T47D (cell line): ENCODE measurements around the gene HHIP.

Experiments
- DNase-seq, 2 experiments: peaks; one replicate each; pipeline versions ENCODE4 v3.0.0 to v3.0.0-alpha.2; 2011 to 2012; ENCODE audit warnings: low read depth in 1 of 2, low spot score in 1 of 2
- JUND ChIP-seq: IDR thresholded peaks from 2 replicates; pipeline ENCODE4 v1.6.1; 2012; ENCODE audit warnings: low read depth
- in situ Hi-C: cut with HindIII; loops from 2 replicates; pipeline ENCODE4 v1.10.0; 2016; ENCODE audit warnings: low sequenced_read_pairs, low pct_unique_long_range_greater_than_20kb

The HHIP gene

DNA sequence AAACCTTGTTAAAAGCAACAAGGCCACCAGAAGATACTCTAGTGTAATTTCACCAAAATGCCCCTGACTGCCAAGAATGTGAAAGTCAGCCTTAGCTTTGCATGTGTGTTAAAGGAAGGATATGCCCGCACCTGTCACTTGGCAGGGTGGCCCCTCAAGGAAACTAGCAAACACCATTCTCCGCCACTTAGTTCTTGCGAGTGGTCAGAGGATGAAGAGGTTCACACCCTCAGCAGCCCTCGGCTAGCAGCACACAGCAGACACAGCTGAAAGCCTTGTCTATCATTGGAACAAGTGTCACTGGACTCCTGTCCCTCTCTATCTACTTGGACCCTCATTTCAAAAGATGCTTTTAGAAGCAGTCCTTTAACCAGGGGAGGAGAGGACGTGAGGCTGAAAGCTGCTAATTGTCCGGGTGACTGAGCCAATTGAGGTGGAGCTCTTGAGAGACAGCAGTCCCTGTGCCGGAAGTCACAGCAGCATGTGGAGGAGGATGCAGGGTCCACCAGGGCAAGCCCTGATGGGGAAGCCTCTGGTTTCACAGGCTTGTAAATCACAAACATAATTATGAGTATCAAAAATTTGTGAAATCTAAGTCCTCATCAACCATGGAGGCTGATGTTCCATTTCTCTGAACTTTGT lies 18.0 kb downstream of the HHIP start:
- in situ Hi-C loops = no loop called here
- DNase-seq = no peak

DNA sequence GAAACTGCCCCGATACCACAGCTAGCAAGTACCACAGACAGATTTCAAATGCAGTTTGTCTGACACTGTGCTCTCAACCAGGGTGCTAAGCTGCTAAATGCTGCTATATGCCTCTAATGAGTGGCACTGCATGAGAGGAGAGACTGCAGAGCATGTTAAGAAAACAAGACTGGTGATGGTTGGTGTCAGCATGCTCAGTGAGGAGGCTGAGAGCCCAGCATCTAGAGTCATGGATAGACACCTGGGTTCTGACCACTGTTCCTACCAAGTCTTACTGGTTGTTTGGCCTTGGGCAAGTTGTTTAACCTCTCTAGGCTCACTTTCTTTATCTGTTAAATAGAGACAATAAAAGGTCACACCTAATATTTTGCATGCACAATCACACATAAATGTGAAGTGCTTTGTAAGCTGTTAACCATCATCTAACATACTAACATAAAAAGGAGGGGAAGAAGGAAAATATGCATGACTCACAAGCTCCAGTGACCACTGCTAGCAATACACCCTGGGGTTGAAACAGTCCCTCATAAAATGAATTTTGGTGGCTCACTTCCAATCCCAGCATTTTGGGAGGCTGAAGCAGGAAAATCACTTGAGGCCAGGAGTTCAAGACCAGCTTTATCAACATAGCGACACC lies 20.7 kb downstream of the HHIP start:
- no peak for DNase-seq
- in situ Hi-C loops = no loop called here
- TF ChIP-seq JUND = no peak

More for the DNA sequence above, 18.0 kb downstream of the HHIP start:
- TF ChIP-seq JUND = no peak

DNA sequence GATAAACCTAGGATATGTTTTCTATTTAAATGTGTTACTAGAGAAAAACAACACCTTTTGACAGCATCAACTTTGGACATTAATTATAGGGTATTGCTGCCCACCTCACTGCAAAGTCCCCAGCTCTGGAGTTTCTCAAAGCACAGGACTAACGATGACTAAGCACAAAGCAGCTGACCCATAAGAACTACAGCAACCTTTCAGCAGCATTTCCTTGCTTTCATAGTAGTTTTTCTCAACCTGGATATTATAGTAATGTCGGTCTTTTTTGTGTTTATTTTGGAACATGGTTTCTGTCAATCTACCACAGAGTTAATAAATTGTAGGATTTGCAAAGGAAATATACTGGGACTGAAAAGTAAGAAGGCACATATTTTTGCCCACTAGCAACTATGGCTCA lies 21.5 kb downstream of the HHIP start:
- TF ChIP-seq JUND = no peak
- no peak for DNase-seq
- in situ Hi-C loops = no loop called here

DNA sequence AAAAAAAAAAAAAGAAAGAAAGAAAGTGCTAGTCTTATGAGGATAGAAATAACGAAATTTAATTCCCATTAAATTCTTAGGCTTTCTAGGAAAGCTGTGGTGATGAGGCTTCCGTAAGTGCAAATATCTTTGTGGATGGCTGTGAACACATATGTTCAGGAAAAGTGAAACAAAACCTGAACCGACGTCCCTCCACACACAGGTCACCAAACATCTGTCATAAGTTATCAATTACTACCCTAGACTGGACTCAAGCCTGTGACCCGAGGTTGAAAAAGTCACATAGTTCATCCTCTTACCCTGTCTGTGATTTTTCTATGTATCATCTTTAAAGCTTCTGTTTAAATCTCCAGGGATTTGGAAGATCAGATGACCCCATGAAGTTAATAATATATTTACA lies 24.8 kb downstream of the HHIP start:
- no peak for TF ChIP-seq JUND
- in situ Hi-C loops = no loop called here
- DNase-seq = no peak

DNA sequence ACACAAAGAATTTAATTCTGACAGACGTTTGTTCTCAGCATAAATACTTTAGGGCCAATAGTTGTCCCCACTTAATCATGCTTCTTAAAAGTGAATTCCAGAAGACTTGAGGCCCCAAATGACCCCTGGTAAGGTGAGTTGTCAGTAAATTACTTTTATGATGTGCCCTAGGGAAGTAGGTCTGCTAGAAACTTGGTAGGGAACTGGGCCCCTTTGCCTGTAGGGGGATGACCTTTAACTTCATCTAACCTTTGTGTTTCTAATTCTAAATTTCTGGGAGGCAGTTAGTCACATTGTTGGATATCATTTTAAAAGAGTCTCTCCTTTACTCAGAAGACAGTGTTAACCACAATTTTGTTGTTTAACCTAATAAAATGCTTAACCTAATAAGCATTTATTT lies 28.8 kb downstream of the HHIP start:
- DNase-seq = no peak
- no peak for TF ChIP-seq JUND
- in situ Hi-C loops = no loop called here

DNA sequence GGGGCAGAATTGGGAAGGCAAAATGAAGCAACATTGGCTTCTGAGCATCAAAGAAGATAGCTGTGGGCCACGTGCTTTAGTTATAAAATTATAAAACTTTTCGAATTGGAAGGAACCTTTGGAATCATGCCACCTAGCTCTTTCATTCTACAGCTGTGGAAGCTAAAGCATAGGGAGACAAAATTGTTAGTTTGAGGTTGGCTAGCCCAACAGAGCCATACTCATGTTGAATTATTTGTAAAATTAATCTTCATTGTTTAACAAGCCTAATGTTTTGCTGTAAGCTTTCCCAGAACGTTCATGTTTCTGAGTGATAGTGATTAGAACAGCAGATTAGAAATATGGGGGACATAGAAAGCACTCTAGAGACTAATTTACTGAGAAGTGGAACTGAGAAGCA lies 35.9 kb downstream of the HHIP start:
- DNase-seq = no peak
- TF ChIP-seq JUND = no peak
- in situ Hi-C loops = no loop called here

DNA sequence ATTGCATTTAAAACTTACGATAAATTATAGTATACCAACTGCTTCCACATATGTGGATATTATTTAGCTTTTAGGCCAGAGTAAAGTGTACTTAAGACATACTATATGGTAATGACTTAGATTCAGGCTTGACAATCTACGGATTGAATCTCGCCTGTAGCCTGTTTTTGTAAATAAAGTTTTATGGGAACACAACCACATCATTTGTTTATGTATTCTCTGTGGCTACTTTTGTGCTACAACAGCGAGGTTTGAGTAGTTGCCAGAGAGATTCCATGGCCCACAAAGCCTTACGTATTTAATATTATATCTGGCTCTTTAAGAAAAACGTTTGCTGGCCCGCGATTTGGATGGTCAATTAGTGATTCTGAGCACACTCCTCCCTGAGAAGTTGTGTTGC lies 37.6 kb downstream of the HHIP start:
- TF ChIP-seq JUND = no peak
- in situ Hi-C loops = no loop called here
- no peak for DNase-seq

DNA sequence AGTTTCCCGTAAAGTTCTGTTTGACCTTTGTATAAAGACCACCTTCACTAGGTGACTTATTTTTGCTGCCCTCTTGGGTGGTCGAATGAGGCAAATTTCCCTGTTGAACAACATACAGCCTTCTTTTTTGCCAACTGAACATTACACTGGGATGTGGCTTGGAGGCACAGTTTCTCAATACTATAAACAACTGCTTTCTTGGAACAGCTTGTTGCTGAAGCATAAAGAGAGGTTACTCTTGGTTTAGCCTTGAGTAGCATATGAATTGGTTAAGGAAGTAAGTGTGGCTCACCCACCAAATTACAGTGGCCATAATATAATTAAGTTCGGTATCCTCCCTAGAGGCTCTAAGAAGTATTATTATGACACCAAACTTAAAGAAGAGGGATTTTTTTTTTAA lies 40.0 kb downstream of the HHIP start:
- TF ChIP-seq JUND = no peak
- no peak for DNase-seq
- in situ Hi-C loops = no loop called here

DNA sequence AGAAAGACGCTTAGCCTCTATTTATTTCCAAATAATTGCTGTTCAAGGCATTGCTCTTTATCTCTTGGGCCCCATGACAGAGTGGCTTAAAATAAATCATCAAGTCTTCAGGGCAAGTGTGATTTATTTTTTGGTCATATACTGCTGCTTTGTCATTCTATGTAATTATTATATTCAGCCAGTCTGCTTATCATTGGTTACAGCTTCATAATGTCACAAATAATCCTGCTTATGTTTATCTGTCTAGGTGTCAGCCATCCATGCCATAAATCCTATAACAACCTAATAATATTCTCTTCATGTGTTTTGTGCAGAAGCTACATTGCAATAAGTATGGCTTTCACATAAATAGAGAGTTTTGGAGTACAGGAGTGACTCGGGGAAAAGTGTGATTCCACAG lies 41.0 kb downstream of the HHIP start:
- TF ChIP-seq JUND = no peak
- in situ Hi-C loops = no loop called here

DNA sequence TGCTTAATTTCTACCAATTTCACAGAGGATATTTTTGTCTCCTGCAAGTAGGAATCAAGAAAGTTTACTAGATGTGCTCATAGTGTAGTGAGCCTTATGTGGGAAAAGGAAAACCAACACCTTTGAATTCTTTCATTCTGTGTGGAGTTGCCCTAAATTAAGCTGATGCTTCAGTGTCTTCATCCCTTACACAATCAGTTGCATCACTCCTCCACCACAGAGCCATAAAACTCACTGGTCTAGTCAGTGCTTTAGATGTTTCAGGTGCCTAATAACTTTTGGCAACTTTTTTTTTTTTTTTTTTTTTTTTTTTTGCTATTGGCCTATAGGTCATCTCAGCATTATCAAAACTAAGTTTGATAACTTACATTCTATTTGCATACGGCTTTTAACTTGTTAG lies 41.5 kb downstream of the HHIP start:
- DNase-seq = no peak
- in situ Hi-C loops = no loop called here
- TF ChIP-seq JUND = no peak

More for the DNA sequence above, 41.0 kb downstream of the HHIP start:
- DNase-seq = no peak

DNA sequence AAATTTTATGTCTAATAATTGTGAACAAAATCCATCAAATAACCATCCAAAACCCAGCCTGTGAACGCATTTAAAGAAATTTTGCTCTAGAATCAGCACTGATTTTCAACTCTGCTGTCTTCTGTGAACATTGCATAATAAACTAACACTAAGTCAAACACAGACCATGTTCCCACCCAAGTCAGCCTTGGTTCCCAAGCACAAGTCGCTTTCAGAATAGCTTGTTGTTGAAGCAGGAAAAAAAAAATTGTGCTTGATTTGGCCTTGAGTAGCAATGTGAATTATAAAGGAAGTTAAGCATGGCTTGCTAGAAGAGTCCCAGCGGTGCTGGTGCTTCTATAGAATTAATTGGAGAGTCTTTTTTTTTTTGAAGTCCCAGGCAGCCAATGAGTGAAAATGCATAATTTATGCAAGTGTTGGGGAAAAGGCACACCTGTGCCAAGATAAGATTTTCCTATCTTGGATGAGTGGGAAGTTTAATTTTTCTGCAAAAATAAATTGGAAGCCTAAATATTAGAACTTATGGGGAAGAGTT lies 42.1 kb downstream of the HHIP start:
- TF ChIP-seq JUND = no peak
- DNase-seq = no peak
- in situ Hi-C loops = no loop called here

DNA sequence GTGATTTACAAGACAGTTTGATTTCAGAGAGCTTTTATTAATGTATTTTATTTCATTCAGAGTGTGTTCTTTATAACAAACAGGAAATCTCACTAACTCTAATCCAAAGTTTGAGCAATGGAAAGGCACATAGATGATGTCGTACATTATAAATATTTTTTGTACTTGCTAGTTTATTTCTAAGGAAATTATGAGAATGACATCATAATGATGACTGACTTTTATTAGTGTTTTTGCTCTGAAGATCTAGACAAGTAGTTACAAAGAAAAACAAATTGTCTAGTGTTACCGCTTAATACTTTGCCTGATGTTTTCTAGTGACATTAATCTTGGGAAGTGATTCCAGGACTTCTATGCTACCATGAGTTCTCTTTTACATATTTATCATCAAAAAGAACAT lies 43.2 kb downstream of the HHIP start:
- DNase-seq = no peak
- in situ Hi-C loops = no loop called here
- no peak for TF ChIP-seq JUND

DNA sequence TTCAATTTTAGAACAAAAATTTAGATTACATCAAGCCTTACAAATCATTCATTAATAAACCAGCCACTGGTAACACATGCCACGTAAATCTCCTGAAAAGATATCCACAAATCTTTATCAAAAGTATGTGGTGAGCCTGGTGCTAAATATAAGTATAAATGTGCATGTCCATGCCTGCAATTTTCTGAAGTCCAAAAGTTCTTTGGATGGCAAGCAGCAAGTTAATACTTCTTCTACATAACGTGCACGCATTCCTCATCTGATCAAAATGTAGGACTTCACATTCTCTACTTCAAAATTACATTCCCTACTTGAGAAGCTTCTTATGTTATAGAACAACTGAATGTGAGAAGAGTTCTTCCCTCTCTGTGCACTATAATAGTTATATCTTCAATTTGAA lies 49.8 kb downstream of the HHIP start:
- in situ Hi-C loops = no loop called here
- TF ChIP-seq JUND = no peak
- no peak for DNase-seq

DNA sequence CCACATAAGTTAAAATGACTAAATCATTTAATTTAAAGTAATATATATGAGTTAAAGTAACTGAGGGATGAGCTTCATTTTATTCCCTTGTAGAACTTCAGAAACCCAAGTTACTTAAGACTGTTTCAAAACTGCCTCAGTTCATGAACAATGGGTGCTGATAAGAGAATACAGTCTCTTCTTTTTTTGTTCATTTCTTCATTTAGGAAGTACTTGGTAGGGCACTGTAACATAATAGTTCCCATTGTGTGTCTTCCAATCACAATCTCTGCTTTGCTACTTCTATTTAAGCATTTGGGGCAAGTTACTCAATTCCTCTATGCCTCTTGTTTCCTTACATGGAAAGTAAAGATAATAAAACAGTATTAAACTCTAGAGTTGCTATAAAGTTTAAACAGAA lies 50.4 kb downstream of the HHIP start:
- DNase-seq = no peak
- in situ Hi-C loops = no loop called here
- no peak for TF ChIP-seq JUND
